GM19467 (cell line): ENCODE measurements around the gene TRIO.

ENCODE experiments used
- ATAC-seq: cut with Tn5 transposase; IDR thresholded peaks from one replicate; pipeline ENCODE4 v1.9.1; 2021; ENCODE audit warnings: mild to moderate bottlenecking, moderate library complexity; ENCODE audit not compliant: unreplicated experiment

The TRIO gene

GRCh38 chr5:14165375-14166106, 22.4 kb downstream of the TRIO start:
- ATAC-seq = no peak

DNA sequence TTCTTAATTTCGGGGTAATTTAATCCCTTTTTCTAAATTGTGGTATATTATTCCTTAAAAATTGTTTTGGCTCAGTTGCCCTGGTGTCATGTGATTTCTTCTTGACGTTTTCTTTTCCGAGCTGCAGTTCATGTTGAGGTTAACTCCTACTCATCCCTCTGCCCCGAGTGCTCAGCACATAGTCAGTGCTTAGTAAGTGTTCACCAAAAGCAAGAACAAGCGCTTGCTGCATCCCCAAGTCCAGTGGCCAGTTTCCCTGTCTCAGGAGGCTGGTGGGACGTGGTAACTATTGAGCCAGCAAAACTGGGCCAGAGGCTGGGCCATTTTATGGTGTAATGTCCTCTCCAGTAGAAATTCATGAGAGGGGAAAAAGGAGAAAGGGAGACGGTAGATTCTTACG, 23.3 kb downstream of the TRIO start:
- no peak for ATAC-seq

DNA sequence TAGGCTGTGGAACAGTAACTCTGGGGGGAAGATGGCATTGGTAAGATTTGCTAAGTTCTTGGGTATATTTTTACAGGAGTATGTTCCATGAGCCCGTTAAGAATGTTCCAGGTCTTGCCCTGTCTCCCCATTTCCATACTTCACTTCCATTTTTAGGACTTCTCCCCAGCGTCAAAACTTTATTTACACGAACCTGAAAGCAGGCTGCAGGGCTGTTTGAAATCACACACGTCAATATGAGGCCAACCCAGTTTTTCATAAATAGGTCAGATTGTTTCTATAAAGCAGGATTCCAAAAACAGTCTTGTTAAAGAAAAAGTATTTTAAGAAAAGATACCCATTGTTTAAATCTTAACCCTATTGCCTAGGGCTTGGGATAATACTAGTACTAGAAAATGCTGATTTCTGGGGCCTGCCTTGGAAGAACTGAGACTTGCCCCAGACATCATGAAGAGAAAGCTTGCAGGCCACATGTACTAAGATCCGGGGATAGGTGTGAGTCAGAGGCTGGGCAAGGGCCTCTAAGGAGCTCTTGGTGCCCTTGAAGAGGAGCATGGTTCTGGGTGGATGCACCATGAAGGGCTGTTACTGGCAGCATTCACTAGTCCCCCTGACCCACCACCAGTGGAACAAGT, 24.2 kb downstream of the TRIO start:
- no peak for ATAC-seq

DNA sequence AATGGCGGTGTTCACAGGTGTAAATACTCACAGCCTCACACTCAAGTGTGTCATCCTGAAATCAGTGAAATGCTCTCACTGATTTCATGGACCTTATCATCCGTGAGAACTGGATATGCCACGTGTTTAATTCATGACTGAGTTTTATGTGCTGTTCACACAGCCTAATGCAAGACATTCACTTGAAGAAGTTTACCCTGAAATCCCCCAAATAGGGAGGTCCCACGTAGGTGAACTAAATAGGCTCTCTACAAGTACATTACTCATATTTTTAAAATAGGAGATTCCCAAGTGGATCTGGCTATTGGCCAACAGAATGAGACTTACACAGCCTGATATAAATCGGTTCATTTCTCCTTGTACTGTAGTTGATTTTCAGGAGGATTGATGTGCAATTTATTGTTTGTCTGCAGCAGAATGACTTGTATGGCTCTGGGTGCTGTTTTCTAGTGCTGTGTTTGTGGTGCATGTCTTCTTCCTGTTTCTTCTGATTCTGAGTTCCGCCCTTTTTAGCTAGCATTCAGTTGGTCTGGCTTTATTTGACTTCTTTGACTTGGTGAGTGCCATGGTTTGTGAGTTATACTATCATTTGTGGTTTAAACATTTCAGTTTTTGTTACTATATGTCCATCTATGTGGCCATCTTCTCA, 25.1 kb downstream of the TRIO start:
- ATAC-seq = peak; percentile 36

GRCh38 chr5:14168793-14169262, 25.7 kb downstream of the TRIO start:
- no peak for ATAC-seq

DNA sequence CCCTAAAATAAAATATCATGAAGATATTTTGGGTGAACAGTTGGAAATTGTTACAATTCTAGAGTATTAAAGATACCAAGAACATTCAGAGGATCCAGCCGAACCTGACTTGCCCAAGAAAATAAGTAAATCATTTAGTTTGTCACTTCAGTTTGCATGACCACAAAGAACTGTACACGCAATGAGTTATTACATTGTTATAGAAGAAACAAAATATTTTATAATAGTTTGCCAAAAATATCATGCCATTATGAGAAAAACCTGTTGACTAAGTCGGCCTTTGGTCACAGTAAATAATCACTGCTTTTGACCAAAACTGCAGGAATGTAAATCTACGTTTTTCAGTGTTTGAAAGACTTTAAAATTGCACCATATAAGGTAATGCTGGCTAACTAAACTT, 27.9 kb downstream of the TRIO start:
- ATAC-seq = no peak

GRCh38 chr5:14171621-14172020, 28.5 kb downstream of the TRIO start:
- no peak for ATAC-seq

- ATAC-seq = peak; percentile 48
Measured at GRCh38 chr5:14172149-14172795, 29.1 kb downstream of the TRIO start.

GRCh38 chr5:14173377-14174229, 30.5 kb downstream of the TRIO start:
- ATAC-seq = no peak

GRCh38 chr5:14174230-14174636, 31.1 kb downstream of the TRIO start:
- peak; percentile 37 for ATAC-seq

GRCh38 chr5:14175381-14175780, 32.2 kb downstream of the TRIO start:
- ATAC-seq = no peak

- no peak for ATAC-seq
Measured at GRCh38 chr5:14176888-14177287, 33.7 kb downstream of the TRIO start.

- no peak for ATAC-seq
Measured at GRCh38 chr5:14177634-14178033, 34.5 kb downstream of the TRIO start.

- ATAC-seq = no peak
Measured at GRCh38 chr5:14178091-14178490, 34.9 kb downstream of the TRIO start.

- no peak for ATAC-seq
Measured at GRCh38 chr5:14178671-14179211, 35.6 kb downstream of the TRIO start.

GRCh38 chr5:14179446-14179845, 36.3 kb downstream of the TRIO start:
- no peak for ATAC-seq

DNA sequence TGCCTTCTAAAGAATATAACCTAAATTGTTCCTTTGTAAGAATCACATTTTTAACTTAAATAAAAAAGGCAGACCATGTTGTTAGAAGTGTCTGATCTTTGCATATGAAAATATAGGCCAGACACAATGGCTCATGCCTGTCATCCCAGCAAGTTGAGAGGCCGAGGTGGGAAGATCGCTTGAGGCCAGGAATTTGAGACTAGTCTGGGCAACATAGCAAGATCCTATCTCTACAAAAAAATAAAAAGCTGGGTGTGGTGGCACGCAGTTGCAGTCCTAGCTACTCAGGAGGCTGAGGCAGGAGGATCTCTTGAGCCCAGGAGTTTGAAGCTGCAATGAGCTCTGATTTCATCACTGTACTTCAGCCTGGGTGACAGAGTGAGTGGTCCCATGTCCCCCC, 37.3 kb downstream of the TRIO start:
- ATAC-seq = no peak

DNA sequence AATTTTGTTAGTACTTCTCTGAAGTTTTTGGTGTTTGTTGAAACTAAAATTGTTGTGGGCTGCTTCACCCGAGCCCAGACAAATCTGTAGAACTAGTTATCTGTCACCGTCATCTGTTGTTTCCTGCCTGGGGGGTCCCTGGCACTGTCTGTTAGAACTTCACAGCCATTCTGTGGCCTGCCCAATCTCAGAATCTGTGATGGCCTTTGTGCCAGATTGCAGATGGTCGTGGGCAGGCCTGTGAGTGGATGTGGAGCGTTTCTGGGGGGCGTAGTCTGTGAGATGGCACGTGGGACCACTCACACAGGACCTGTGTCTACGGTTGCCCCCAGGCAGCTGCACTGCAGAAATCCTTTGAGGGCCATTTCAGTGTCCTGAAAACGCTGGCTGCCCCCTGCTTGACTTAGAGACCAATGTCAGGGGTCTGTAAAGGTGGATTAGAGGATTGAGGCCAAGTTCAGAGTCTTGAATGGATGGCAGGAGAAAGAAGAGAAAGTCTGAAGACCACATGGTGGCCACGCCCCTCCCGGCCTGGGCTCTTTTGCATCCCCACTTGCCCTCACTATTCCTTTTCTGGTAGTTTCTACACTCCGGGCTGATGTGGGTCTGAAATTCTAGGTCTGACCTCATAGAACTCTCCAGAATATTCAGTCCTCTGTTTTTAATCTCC, 38.3 kb downstream of the TRIO start:
- ATAC-seq = no peak

- ATAC-seq = no peak
Measured at GRCh38 chr5:14182761-14183160, 39.6 kb downstream of the TRIO start.
